ENCODE results near the gene OR51B4.

GRCh38 chr11:5301846-5302245, at the start of gene OR51B4:
- TF ChIP-seq GATA2 (IDR thresholded peaks at IDR 0.05; ENCODE audit: low read depth, low read length): no peak
- TF ChIP-seq GATA3 (IDR thresholded peaks at IDR 0.05; ENCODE audit: low read depth, low read length): no peak

All from SH-SY5Y (cell line).